Fibroblast of villous mesenchyme (primary cell): ENCODE measurements around the gene CACNA1B. TPM values are rescaled to one million over a fixed set of nuclear protein-coding genes. Genes with fewer than 3 reads are reported as not detected.

Experiments used
- DNase-seq: peaks from one replicate; pipeline ENCODE4 v3.0.0-alpha.2; 2010; ENCODE audit warnings: low read depth
- H3K4me3 ChIP-seq: 2 replicates; pipeline ENCODE4 v1.5.1; 2011; ENCODE audit warnings: low read depth, mild to moderate bottlenecking, low read length
- CTCF ChIP-seq: IDR thresholded peaks from 2 replicates; pipeline ENCODE4 v1.5.1; 2012; ENCODE audit warnings: low read depth, mild to moderate bottlenecking, low read length; ENCODE audit not compliant: insufficient read depth
- total RNA-seq: library from RNA; depleted of rRNA; stranded (reverse); fragments of >200 nt; gene quantifications from 2 replicates; pipeline ENCODE4 v1.2.3, GENCODE V29; 2012

Gene CACNA1B
- total RNA-seq, 1 donor: 0.43 TPM

GRCh38 chr9:137977571-137978261, 100.1 kb downstream of the CACNA1B start:
- no peak for DNase-seq
- no peak for TF ChIP-seq CTCF
- H3K4me3 ChIP-seq: no peak overlapping the region

DNA sequence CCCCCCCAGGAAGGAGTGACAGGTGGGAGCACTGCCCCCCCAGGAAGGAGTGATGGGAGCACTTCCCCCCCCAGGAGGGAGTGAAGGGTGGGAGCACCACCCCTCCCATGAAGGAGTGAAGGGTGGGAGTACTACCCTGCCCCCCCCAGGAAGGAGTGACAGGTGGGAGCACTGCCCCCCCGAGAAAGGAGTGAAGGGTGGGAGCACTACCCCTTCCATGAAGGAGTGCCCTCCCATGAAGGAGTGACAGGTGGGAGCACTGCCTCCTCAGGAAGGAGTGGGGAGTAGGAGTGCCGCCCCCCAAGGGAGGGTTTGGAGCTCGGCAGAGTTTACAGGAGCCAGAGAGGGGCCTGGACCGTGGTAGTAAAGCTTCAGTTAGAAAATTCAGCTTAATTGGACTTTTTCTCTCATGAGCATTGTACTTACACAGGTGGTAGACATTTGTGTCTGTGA, 100.7 kb downstream of the CACNA1B start:
- no peak for TF ChIP-seq CTCF
- H3K4me3 ChIP-seq: no peak overlapping the region
- no peak for DNase-seq

DNA sequence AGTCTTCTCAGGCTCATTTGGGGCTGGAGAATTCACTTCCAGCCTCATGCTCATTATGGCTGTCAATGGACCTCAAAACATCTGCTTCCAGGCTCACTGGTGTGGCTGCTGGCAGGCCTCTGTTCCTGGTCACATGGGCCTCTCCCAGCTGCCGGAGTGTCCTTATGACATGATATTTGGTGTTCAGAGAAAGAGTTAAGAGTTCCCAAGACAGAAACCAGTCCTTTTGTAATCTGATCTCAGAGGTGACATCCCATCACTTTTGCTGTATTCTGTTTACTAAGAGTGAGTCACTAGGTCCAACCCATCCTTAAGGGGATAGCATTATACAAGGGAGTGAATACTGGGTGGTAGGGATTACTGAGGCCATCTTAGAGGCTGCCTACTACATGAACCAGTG, 104.6 kb downstream of the CACNA1B start:
- no peak for TF ChIP-seq CTCF
- peak; percentile 38 for DNase-seq
- H3K4me3 ChIP-seq: no peak overlapping the region

DNA sequence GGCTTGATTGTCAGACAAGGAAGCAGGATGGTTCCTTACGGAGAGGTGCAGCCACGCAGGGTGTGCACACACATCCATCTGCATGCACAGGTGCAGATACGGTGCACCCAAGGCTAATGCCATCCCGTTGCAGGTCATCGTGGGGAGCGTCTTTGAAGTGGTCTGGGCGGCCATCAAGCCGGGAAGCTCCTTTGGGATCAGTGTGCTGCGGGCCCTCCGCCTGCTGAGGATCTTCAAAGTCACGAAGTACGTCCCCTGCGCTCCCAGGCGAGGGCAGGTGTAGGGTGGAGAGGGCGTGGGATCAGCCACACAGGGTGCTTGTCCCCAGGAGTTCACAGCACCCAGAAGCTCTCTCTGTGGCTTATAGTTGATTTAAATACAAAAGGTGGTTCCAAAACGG, 106.4 kb downstream of the CACNA1B start:
- DNase-seq: no peak
- TF ChIP-seq CTCF: no peak
- no peak overlapping the region for H3K4me3 ChIP-seq

GRCh38 chr9:137984520-137985257, 107.1 kb downstream of the CACNA1B start:
- no peak for TF ChIP-seq CTCF
- no peak for DNase-seq

DNA sequence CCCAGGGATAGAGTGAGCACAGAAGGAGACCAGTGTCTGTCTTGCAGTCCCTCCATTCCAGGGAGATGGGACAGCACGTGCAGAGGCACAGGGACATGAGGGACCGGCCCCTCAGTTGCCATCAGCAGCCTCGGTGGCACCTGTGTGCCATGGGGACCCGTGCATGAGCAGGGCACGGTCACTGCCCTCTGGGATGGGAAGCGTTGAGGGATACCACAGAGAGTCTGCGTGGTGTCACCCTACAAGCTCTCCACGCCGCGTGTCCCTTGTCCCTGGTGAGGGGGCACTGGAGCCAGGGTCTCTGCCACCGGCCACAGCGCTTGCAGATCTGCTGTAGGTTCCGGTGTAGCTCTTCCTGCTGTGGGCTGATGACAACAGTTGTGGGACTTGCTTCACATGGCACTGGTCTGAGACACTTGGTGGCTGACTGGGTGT, 108.1 kb downstream of the CACNA1B start:
- DNase-seq: no peak
- H3K4me3 ChIP-seq: no peak overlapping the region
- no peak for TF ChIP-seq CTCF

More at GRCh38 chr9:137984520-137985257, 107.1 kb downstream of the CACNA1B start:
- no peak overlapping the region for H3K4me3 ChIP-seq
